Loucy (cell line): ENCODE data around the gene PPFIBP2.

Experiments
- H2AFZ ChIP-seq: fragments of 200-600 bp; sonication (generic); 2 replicates; pipeline ENCODE4 v1.6.0; 2016; ENCODE audit warnings: antibody characterized with exemption, mild to moderate bottlenecking, low read length, moderate library complexity
- H3F3A ChIP-seq: fragments of 200-600 bp; 2 replicates; pipeline ENCODE4 v1.6.0; 2016; ENCODE audit warnings: antibody characterized with exemption, low read depth, mild to moderate bottlenecking
- H3K27me3 ChIP-seq: fragments of 200-600 bp; sonication (generic); 2 replicates; pipeline ENCODE4 v1.6.1; 2014; ENCODE audit warnings: low read length, mild to moderate bottlenecking; ENCODE audit not compliant: insufficient read depth, poor library complexity, severe bottlenecking
- H3K36me3 ChIP-seq: fragments of 200-600 bp; sonication (generic); 2 replicates; pipeline ENCODE4 v1.6.1; 2016; ENCODE audit warnings: low read length; ENCODE audit not compliant: insufficient read depth
- H3K4me1 ChIP-seq: fragments of 200-600 bp; sonication (generic); 2 replicates; pipeline ENCODE4 v1.5.1; 2014; ENCODE audit warnings: low read length, mild to moderate bottlenecking; ENCODE audit not compliant: insufficient read depth, poor library complexity, severe bottlenecking
- H3K4me2 ChIP-seq: fragments of 200-600 bp; sonication (generic); 2 replicates; pipeline ENCODE4 v1.6.0; 2014; ENCODE audit warnings: antibody characterized with exemption, low read length, low read depth, mild to moderate bottlenecking; ENCODE audit not compliant: poor library complexity, severe bottlenecking
- H3K4me3 ChIP-seq: fragments of 200-600 bp; sonication (generic); 2 replicates; pipeline ENCODE4 v1.5.1; 2014; ENCODE audit warnings: low read length, mild to moderate bottlenecking, mixed read lengths; ENCODE audit not compliant: poor library complexity, severe bottlenecking
- H3K79me2 ChIP-seq: fragments of 200-600 bp; sonication (generic); 2 replicates; pipeline ENCODE4 v1.6.1; 2014; ENCODE audit warnings: low read length; ENCODE audit not compliant: insufficient read depth
- H3K9ac ChIP-seq: fragments of 200-600 bp; sonication (generic); 2 replicates; pipeline ENCODE4 v1.6.0; 2014; ENCODE audit warnings: mild to moderate bottlenecking, low read depth, low read length, moderate library complexity; ENCODE audit not compliant: poor library complexity, severe bottlenecking
- H3K9me2 ChIP-seq: fragments of 200-600 bp; sonication (generic); replicated peaks from 2 replicates; pipeline ENCODE4 v1.6.1; 2016; ENCODE audit warnings: low read depth, low read length, mixed read lengths
- H3K9me3 ChIP-seq: fragments of 200-600 bp; sonication (generic); 2 replicates; pipeline ENCODE4 v1.6.1; 2014; ENCODE audit warnings: mild to moderate bottlenecking, antibody characterized with exemption, low read length, low read depth; ENCODE audit not compliant: insufficient read depth
- H4K20me1 ChIP-seq: fragments of 200-600 bp; sonication (generic); 2 replicates; pipeline ENCODE4 v1.6.0; 2014; ENCODE audit warnings: antibody characterized with exemption, low read length, mild to moderate bottlenecking; ENCODE audit not compliant: insufficient read depth, poor library complexity, severe bottlenecking
- EZH2phosphoT487 ChIP-seq: fragments of 200-600 bp; IDR thresholded peaks from 2 replicates; pipeline ENCODE4 v1.6.1; 2018; ENCODE audit warnings: antibody characterized with exemption, mild to moderate bottlenecking, moderate library complexity, borderline replicate concordance
- TF ChIP-seq, protein P1 (sequence below): fragments of 200-600 bp; sonication (generic); conservative IDR thresholded peaks from 2 replicates; pipeline ENCODE4 v1.5.1; 2014; ENCODE audit warnings: mild to moderate bottlenecking, antibody characterized with exemption, low read length

Gene PPFIBP2

GRCh38 chr11:7508087-7508486 lies 5.7 kb upstream of the PPFIBP2 start:
- Histone ChIP-seq H3K4me2 (no peak overlapping the region), H3K79me2 (no peaks in the 10 kb centered on the region), H3K9me2 (no peaks in the 10 kb centered on the region), H3K4me1 (no peaks in the 10 kb centered on the region), H3K9ac (no peak overlapping the region), H2AFZ (no peak overlapping the region), H3K4me3 (no peak overlapping the region), H3K36me3 (no peaks in the 10 kb centered on the region), H3K9me3 (no peaks in the 10 kb centered on the region), H3K27me3 (no peaks in the 10 kb centered on the region), H3F3A (no peaks in the 10 kb centered on the region), H4K20me1 (no peaks in the 10 kb centered on the region)
- TF ChIP-seq EZH2phosphoT487: no peak
- TF ChIP-seq, protein P1, sequence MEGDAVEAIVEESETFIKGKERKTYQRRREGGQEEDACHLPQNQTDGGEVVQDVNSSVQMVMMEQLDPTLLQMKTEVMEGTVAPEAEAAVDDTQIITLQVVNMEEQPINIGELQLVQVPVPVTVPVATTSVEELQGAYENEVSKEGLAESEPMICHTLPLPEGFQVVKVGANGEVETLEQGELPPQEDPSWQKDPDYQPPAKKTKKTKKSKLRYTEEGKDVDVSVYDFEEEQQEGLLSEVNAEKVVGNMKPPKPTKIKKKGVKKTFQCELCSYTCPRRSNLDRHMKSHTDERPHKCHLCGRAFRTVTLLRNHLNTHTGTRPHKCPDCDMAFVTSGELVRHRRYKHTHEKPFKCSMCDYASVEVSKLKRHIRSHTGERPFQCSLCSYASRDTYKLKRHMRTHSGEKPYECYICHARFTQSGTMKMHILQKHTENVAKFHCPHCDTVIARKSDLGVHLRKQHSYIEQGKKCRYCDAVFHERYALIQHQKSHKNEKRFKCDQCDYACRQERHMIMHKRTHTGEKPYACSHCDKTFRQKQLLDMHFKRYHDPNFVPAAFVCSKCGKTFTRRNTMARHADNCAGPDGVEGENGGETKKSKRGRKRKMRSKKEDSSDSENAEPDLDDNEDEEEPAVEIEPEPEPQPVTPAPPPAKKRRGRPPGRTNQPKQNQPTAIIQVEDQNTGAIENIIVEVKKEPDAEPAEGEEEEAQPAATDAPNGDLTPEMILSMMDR: no peak

DNA sequence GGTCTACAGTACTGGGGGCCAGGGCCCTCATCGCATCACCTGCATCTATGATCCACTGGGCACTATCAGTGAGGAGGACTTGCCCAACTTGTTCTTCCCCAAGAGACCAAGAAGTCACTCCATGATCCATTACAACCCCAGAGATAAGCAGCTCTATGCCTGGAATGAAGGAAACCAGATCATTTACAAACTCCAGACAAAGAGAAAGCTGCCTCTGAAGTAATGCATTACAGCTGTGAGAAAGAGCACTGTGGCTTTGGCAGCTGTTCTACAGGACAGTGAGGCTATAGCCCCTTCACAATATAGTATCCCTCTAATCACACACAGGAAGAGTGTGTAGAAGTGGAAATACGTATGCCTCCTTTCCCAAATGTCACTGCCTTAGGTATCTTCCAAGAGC lies 3.8 kb upstream of the PPFIBP2 start:
- Histone ChIP-seq H3K27me3 (no peaks in the 10 kb centered on the region), H3K79me2 (no peaks in the 10 kb centered on the region), H3F3A (no peaks in the 10 kb centered on the region), H3K9ac (no peak overlapping the region), H3K9me2 (no peaks in the 10 kb centered on the region), H3K4me3 (no peak overlapping the region), H3K9me3 (no peaks in the 10 kb centered on the region), H3K36me3 (no peaks in the 10 kb centered on the region), H2AFZ (no peak overlapping the region), H4K20me1 (no peaks in the 10 kb centered on the region), H3K4me1 (no peaks in the 10 kb centered on the region), H3K4me2 (no peak overlapping the region)
- TF ChIP-seq, protein P1: no peak
- no peak for TF ChIP-seq EZH2phosphoT487

- no peaks in the 10 kb centered on the region for H3K4me1 ChIP-seq
- H2AFZ ChIP-seq: no peak overlapping the region
- H4K20me1 ChIP-seq: no peaks in the 10 kb centered on the region
- no peak overlapping the region for H3K4me3 ChIP-seq
- H3F3A ChIP-seq: no peaks in the 10 kb centered on the region
- H3K9me3 ChIP-seq: no peaks in the 10 kb centered on the region
- no peaks in the 10 kb centered on the region for H3K9me2 ChIP-seq
- no peaks in the 10 kb centered on the region for H3K79me2 ChIP-seq
- no peak overlapping the region for H3K4me2 ChIP-seq
- no peaks in the 10 kb centered on the region for H3K27me3 ChIP-seq
- H3K9ac ChIP-seq: no peak overlapping the region
- TF ChIP-seq, protein P1: no peak
- TF ChIP-seq EZH2phosphoT487: no peak
- no peaks in the 10 kb centered on the region for H3K36me3 ChIP-seq
Measured at GRCh38 chr11:7511401-7511800, 2.4 kb upstream of the PPFIBP2 start.
